NCI-H1694 treated with DMSO at 0.1 percent for 48 hours (cell line): ENCODE data around the gene PPP1R12C.
"Not testable (repeated sequence)": the region's sequence is repeated elsewhere in the genome, so short reads cannot be mapped to it uniquely, and the experiment has no call there.

Experiments
- DNase-seq: peaks from one replicate; lab custom pipeline; 2025; lab: John Stamatoyannopoulos, UW

PPP1R12C gene

DNA sequence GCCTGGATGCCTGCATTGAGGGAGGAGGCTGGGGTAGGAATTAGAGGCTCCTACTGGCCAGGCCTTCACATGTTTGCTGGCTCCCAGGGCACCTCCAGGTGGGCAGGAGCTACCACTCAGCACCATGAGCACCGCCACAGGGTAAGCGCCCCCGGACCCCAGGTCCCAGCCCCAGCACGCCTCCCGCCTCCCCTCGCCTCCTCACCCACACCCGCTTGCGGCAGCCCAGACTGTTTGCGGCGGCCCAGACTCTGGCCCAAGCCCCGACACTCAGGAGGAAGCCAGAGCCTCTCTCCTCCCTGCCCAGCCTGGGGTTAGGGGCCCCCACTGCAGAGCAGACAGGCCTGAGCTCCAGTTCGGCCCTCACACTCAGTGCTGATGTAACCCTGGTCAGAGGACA is 41.1 kb downstream of the PPP1R12C start:
- no peak for DNase-seq

- DNase-seq: no peak
These were observed 42.0 kb downstream of the PPP1R12C start, which contains the start of gene EPS8L1 for GRCh38 chr19:55075371-55075998. EPS8L1 (plus strand) TSS chr19:55075869; CDS start chr19:55076445, 576 bp downstream.

DNA sequence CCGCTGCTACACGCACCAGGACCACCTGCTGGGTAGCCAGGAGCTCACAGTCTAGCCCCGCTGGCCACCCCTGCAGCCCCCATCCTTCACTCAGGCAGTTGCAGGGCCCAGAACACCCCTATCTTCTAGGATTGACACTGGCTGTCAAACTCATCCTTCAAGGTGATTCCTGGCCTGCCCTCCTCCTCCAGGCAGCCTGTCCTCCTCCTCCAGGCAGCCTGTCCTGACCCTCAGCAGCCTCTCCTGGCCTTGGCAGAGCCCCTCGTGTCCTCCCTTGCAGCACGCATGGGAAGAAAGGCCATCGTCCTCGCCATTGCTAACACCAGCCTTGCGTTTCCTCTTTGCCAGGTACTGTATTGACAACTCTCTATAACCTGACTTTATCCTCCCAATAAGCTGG is 45.5 kb downstream of the PPP1R12C start:
- DNase-seq: no peak

DNA sequence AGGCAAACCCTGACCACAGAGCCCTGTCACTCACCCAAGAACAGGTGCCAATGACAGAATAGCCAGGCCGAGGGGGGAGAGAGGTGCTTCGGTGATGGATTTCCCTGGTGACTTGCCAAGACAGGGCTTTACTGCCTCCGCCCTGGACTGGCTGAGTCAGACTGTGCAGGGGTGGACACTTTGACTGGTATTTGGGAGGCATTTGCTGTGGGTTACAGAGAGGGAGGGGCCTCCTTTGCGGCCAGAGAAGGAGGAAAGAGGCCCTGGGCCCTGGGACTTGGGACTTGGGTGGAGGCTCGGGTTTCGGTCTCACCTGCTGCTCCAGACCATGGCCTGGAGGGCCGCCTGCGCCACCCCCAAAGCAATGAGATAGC is 46.3 kb downstream of the PPP1R12C start:
- no peak for DNase-seq

GRCh38 chr19:55070466-55071128 is 46.8 kb downstream of the PPP1R12C start:
- DNase-seq: no peak

GRCh38 chr19:55069865-55070197 is 47.6 kb downstream of the PPP1R12C start:
- no peak for DNase-seq

GRCh38 chr19:55068950-55069864 is 48.2 kb downstream of the PPP1R12C start:
- no peak for DNase-seq

DNA sequence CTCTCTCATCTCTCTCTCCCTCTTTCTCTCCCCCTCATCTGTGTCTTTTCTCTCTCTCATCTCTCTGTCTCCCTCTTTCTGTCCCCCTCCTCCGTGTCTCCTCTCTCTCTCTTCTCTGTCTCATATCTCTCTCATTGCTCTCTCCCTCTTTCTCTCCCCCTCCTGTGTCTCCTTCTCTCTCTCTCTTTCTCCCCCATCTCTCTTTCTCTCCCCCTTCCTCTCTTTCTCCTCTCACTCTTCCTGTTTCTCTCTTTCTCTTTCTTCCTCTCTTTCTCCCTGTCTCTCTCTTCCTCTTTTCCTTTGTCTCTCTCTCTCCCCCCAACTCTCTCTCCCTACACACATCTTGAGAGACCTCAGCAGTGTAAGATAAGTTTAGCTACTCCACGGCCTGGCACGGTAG is 49.6 kb downstream of the PPP1R12C start:
- no peak for DNase-seq

GRCh38 chr19:55066107-55066709 is 51.2 kb downstream of the PPP1R12C start:
- no peak for DNase-seq

- DNase-seq: not testable (repeated sequence)
These were observed 51.9 kb downstream of the PPP1R12C start for GRCh38 chr19:55065516-55065915.

DNA sequence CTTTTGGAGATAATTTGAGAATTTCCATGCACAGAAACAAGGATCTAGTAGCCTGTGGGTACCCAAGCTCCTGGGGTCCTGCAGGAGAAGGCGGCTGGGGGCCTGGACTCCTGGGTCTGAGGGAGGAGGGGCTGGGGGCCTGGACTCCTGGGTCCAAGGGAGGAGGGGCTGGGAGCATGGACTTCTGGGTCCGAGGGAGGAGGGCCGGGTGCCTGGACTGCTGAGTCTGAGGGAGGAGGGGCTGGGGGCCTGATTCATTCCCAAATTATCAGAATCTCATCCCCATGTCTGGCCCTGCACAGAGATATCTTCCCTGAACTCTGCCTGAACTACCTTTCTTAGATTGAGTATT is 54.0 kb downstream of the PPP1R12C start:
- DNase-seq: no peak

GRCh38 chr19:55062735-55063491 is 54.5 kb downstream of the PPP1R12C start, which contains the start of gene RDH13:
RDH13 (minus strand) TSS chr19:55063148; CDS start chr19:55063032, 116 bp downstream.
- DNase-seq: peak; percentile 90

- DNase-seq: not testable (repeated sequence)
These were observed 57.1 kb downstream of the PPP1R12C start for GRCh38 chr19:55060287-55060686.

GRCh38 chr19:55058781-55059610 is 58.4 kb downstream of the PPP1R12C start:
- no peak for DNase-seq

DNA sequence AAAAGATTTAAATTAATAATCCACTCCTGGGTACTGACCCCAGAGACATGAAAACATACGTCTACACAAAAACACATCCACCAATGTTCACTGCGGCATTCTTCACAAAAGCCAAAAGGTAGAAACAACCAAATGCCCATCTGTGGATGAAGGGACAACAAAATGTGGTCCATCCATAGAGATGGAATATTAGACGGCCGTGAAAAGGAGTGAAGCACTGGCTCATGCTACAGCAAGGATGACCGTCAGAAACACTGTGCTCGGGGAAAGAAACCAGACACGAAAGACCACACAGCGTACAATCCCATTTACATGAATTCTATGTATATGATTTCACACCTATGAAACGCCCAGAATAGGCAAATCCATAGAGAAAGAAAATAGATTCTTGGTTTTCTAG is 60.6 kb downstream of the PPP1R12C start:
- no peak for DNase-seq

GRCh38 chr19:55053735-55054134 is 63.7 kb downstream of the PPP1R12C start:
- DNase-seq: no peak

GRCh38 chr19:55050749-55051532 is 66.5 kb downstream of the PPP1R12C start:
- DNase-seq: no peak

- no peak for DNase-seq
These were observed 69.0 kb downstream of the PPP1R12C start for GRCh38 chr19:55048446-55048845.

GRCh38 chr19:55047951-55048350 is 69.5 kb downstream of the PPP1R12C start:
- DNase-seq: no peak
